HG03571 (cell line): ENCODE data around the gene CES1.
"Not testable (repeated sequence)": the region's sequence is repeated elsewhere in the genome, so short reads cannot be mapped to it uniquely, and the experiment has no call there.

Experiments
- ATAC-seq: cut with Tn5 transposase; IDR thresholded peaks from one replicate; pipeline ENCODE4 v1.9.1; 2021; ENCODE audit not compliant: unreplicated experiment

The CES1 gene

DNA sequence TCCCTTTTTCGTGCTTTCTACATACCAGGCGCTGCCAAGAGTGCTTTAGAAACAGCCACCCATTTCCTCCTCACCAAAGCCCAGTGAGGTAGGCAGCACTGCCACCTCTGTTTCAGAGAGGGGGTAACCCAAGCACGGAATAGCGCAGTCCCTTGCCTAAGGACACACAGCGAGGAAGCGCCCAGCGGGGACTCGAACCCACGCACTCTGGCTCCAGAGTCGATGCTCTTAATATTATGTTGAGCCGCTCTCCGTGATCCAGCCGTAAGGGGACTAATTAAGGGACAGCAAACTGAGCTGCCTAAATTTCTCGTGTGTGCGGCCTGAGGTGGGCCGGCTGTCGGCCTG, 497 bp downstream of the CES1 start:
- no peak for ATAC-seq

GRCh38 chr16:55830658-55831294, 2.1 kb downstream of the CES1 start:
- no peak for ATAC-seq

- ATAC-seq: not testable (repeated sequence)
Observed at GRCh38 chr16:55829232-55829631, 3.7 kb downstream of the CES1 start.

- no peak for ATAC-seq
Observed at GRCh38 chr16:55828680-55829079, 4.2 kb downstream of the CES1 start.

DNA sequence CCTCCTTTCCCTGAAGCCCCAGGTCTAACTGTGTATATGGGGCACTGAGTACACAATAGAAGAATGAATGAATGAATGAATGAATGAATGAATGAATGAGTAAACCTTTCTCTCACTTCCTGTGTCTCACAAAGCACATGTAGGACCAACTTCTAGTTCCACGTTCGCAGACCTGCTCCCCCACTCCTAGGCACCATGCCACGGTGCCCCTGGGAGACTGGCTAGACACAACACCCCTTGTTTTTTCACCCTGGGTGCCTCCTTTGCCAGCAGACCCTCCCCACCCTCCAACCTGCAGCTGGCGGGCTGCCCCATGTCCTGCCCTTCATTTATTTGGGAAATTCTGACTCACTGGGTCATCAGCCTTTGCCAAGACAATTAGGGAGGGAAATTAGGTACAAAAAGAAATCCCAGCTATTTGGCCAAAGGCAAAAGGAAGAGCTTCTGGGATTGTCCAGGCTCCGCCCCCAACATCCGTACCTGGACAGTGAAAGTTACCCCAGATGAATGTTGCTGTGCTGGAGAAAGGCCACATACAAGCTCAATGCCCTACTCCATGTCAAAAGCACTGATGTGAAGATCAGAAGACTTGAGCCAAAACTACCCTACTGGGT, 7.7 kb downstream of the CES1 start:
- ATAC-seq: no peak

DNA sequence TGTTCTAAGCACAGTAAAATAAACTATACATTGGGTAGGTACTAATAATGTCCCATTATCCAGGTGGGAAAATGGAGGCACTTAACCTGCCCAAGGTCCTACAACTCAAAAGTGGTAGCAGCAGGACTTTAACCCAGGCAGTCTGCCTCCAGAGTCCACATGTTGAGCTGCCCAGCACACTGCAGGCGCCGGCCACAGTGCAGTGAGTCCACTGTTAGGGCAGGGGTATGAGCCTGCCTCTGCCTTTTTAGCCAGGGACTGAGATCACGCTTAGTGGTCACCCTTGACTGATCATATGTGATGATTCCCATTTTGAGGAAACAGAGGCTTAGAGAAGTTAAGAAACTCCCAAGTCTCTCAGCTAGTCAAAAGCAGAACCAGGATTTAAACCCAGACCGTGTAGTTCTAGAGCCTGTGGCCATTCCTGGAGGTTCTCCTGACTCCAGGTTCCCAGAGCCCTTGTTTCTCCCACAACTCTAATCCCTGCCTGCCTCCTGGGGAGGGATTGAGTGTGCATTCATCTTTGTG, 8.4 kb downstream of the CES1 start:
- ATAC-seq: no peak

- ATAC-seq: no peak
Observed at GRCh38 chr16:55822280-55822810, 10.6 kb downstream of the CES1 start.

DNA sequence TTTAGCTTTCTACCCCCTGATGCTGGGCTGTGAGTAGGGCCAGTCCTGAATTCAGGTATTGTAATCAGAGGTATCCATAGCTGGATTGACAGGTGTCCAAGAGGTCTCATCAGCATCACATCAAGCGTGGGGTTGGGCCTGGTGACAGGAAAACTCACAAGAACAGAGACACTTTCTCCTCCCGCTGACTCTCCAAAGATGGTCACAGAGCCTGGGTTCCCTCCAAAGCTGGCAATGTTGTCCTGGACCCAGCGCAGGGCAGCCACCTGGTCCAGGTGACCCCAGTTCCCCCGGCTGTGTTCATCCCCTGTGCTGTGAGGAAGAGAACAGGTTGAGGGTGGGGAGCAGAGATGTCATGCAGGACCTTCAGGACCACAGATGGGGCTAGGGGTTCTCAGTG, 11.7 kb downstream of the CES1 start:
- no peak for ATAC-seq

GRCh38 chr16:55820615-55821014, 12.3 kb downstream of the CES1 start:
- ATAC-seq: no peak

DNA sequence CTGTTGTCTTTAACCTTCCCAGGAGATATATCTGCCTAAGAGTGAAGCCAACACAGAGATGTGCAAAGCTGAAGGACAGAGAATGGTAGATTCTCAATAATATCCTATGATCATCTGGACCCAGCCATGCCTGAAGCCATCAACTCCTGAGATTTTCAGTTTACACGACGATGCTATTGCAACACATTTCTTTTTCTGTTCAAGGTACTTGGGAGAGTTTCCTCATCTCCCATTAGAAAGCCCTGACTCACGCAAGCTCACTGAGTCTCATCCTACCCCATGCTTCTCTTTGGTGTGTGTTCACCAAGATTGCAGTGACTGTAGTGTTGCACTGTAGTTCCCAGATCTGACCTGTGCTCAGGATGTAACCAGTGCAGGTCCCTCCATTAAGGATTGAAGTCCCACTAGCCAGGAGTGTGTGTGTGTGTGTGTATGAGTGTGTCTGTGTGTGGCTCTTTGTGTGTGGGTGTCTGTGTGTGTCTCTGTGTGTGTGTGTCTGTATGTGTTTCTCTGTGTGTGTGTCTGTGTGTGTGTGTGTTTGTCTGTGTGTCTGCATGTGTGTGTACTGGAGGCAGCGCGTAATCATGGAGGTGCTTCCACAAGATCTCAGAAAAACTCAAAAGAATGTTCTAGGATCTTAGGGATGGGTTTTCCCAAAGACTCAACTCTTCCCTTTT, 15.5 kb downstream of the CES1 start:
- no peak for ATAC-seq

- ATAC-seq: not testable (repeated sequence)
Observed at GRCh38 chr16:55816222-55816621, 16.7 kb downstream of the CES1 start.

DNA sequence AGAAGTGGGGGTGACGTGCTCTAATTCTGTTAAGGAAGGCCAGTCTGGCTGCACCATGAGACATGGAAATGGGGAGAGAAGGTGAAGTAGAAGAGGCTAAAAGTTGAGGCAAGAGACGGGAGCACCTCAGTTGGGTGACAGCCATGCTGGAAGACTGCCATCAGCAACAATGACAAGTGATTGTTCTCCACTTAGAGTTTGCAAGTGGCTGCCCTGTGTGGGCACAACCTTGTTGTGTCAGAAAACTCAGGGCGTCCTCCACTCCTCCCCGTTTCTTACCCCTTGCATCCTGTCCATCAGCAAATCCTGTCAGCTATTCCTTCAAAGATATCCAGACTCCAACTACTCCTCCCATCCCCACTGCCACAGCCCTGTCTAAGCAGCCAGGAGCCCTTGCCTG, 17.6 kb downstream of the CES1 start:
- ATAC-seq: no peak

DNA sequence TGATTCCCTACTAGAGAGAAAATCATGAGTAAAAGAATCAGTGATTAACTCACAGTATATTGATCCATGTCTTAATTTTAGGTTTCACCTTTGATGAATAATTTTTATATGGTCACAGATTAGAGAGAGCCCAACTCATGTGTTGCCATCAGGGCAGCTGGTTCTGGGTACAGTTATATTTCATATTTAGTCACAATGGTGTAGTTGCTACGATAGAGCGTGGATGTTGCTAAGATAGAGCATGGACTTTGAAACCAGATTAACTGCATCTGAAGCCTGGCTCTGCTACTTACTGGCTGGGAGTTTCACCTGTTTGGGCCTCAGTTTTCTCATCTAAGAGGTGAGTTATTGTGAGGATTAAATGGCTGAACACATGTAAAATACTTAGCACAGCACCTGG, 18.7 kb downstream of the CES1 start:
- not testable (repeated sequence) for ATAC-seq

DNA sequence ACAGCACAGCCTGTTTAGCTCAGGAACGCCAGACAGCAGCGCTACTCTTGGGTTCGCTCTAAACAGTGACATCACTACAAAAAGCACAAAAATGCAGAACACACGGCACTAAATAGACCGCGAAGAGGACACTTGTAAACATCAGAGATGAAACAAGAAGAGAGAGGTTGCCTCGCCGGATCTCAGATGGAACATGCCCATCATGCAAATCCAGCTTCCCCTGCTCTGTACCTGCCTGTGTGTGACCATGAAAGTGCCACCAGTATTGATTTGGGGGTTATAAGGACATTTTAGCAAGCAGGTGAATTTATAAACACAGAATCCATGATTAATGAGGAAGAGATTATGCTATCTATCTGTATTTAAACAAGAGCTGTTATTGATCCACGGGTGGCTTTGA, 19.2 kb downstream of the CES1 start:
- ATAC-seq: not testable (repeated sequence)

- ATAC-seq: no peak
Observed at GRCh38 chr16:55812951-55813350, 19.9 kb downstream of the CES1 start.

- ATAC-seq: no peak
Observed at GRCh38 chr16:55811811-55812210, 21.1 kb downstream of the CES1 start.

DNA sequence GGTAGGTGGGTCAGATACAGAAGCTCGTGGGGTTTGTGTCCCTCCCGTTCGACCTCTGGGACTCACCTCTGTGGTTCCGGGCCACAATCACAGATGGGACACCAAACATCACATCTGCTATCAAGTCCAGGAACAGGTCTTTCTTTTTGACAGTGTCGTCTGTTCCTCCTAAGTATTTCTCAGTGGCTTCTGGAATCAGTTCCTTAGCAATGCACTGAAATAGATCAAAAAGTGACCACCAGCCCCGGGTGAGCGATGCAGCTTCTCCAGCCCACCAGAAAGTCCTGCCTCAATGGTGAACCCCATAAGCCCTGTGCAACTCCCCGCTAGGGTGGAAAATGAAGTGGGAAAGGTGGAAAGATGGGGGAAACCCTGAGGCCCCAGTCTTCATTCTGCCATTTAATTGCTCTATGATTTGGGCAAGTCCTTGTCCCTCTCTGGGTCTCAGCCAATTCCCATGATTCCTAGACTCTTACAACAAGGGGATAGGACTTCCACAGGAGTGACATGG, 22.4 kb downstream of the CES1 start:
- no peak for ATAC-seq

DNA sequence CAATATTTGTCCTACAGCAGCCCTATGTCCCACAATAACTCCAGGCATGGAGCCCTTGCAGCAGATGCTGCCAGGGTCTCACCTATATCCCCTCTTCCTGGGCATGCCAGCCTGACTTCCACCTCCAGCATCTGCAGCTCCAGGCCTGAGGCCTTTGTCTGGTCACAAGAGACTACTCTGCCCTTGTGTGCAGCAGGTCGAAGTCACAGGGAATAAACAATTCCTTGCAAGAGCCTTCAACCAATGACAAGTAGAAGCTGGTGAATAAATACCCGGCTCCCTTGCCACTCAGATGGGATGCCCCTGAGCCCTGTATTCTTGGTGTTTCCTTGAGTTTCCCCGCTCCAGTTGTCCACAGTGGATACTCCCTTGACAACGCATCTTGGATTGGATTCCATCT, 23.0 kb downstream of the CES1 start:
- ATAC-seq: no peak

- ATAC-seq: no peak
Observed at GRCh38 chr16:55809386-55809785, 23.5 kb downstream of the CES1 start.

DNA sequence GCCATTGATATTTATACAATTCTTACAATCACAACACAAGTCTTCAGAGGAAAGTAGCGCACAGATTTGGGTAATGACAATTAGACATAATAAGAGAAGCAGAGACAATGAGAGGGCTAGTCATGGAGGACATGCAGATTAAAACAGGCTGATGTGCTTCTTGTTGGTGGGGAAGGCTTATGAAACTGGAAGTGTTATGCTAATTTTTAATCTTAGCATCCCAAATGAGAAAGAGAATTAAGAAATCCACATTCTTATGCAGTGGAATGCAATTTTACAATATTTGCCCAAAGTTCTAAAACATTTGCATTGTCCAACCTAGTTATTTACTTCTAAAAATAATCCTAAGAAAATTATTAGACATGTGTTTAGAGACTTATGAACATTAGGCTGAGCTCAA, 24.6 kb downstream of the CES1 start:
- ATAC-seq: not testable (repeated sequence)

GRCh38 chr16:55805104-55805503, 27.8 kb downstream of the CES1 start:
- not testable (repeated sequence) for ATAC-seq

- ATAC-seq: not testable (repeated sequence)
Observed at GRCh38 chr16:55803681-55804080, 29.2 kb downstream of the CES1 start.
